Measurements from ENCODE around the gene IL16. TPM values are rescaled to one million over a fixed set of nuclear protein-coding genes. Genes with fewer than 3 reads are reported as not detected.

Gene IL16
- polyA plus RNA-seq, 2 of the 4 experiments (the other 2 are of a cell fraction): 0.09 TPM; not detected in 1

DNA sequence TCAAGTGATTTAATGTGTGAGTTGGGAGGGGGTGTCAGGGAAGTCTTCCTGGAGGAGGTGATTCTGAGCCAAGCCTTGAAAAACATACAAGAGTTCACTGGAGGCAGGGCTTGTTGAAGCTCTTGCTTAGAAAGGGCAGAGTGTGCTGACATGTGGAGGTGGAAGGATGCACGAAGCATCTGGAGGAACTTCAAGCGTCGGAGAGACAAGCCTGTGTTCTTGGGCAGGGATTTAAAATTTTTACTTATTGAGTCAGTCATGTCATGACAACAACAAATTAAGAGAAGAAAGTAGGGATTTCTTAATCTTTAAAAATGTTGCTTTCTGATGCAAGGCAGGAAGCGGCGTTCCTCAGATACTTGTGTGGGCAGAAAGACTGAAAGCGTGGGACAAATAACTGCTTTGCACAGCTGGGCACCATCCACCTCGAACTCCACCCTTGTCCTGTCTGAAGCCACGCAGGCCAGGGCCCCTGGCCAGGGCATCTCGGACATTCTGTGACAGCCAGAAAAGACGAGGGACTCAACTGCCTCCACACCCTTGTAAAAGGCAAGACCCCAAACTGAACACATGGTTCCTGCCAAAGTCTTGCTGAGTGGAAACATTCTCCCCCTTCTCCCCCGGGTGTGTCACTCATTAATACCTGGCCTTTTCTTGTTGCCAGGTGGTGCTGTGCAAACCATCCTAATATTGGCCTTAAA lies 6.9 kb upstream of the IL16 start:
- no peak for DNase-seq (ENCODE audit: low read depth in 1 of 2, low spot score in 1 of 2)
- Histone ChIP-seq H3K4me3 (no peak overlapping the region), H3K27ac (no peak overlapping the region), H3K9me3 (no peaks in the 10 kb centered on the region), H3K4me2 (no peak overlapping the region), H3K4me1 (no peaks in the 10 kb centered on the region)
- no peak for ATAC-seq
- 7% methylated on average over 11 of the region's 11 CpGs for WGBS (ENCODE audit: missing lambda C conversion rate)
- no peak for FAIRE-seq
- CTCF ChIA-PET: interaction anchor here (0.6 to 2.8 kb wide), 4 partner anchors 34 to 669 kb away, joined by 3 to 13 read pairs (median 3); no protein-coding TSS in a partner anchor
- POLR2A ChIA-PET: no interaction called here
- TF ChIP-seq TFCP2L1 (CRISPR knock-in tag; IDR thresholded peaks at IDR 0.05) (no peak), KDM5A (IDR thresholded peaks at IDR 0.05) (no peak), GATA3 (IDR thresholded peaks at IDR 0.05; ENCODE audit: borderline replicate concordance) (no peak), POLR2A (IDR thresholded peaks at IDR 0.05; ENCODE audit: low read length) (no peak), MAFK (IDR thresholded peaks at IDR 0.05; ENCODE audit: partially characterized antibody) (no peak), FOSL2 (IDR thresholded peaks at IDR 0.05) (no peak), FOSL2 (CRISPR knock-in tag; IDR thresholded peaks at IDR 0.05) (no peak)
- TF ChIP-seq, protein P1, sequence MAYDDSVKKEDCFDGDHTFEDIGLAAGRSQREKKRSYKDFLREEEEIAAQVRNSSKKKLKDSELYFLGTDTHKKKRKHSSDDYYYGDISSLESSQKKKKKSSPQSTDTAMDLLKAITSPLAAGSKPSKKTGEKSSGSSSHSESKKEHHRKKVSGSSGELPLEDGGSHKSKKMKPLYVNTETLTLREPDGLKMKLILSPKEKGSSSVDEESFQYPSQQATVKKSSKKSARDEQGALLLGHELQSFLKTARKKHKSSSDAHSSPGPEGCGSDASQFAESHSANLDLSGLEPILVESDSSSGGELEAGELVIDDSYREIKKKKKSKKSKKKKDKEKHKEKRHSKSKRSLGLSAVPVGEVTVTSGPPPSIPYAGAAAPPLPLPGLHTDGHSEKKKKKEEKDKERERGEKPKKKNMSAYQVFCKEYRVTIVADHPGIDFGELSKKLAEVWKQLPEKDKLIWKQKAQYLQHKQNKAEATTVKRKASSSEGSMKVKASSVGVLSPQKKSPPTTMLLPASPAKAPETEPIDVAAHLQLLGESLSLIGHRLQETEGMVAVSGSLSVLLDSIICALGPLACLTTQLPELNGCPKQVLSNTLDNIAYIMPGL (CRISPR knock-in tag; IDR thresholded peaks at IDR 0.05; ENCODE audit: borderline replicate concordance): no peak
- TF ChIP-seq, protein P2, sequence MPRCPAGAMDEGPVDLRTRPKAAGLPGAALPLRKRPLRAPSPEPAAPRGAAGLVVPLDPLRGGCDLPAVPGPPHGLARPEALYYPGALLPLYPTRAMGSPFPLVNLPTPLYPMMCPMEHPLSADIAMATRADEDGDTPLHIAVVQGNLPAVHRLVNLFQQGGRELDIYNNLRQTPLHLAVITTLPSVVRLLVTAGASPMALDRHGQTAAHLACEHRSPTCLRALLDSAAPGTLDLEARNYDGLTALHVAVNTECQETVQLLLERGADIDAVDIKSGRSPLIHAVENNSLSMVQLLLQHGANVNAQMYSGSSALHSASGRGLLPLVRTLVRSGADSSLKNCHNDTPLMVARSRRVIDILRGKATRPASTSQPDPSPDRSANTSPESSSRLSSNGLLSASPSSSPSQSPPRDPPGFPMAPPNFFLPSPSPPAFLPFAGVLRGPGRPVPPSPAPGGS (IDR thresholded peaks at IDR 0.05): no peak
- TF ChIP-seq, protein P3, sequence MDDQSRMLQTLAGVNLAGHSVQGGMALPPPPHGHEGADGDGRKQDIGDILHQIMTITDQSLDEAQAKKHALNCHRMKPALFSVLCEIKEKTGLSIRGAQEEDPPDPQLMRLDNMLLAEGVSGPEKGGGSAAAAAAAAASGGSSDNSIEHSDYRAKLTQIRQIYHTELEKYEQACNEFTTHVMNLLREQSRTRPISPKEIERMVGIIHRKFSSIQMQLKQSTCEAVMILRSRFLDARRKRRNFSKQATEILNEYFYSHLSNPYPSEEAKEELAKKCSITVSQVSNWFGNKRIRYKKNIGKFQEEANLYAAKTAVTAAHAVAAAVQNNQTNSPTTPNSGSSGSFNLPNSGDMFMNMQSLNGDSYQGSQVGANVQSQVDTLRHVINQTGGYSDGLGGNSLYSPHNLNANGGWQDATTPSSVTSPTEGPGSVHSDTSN (IDR thresholded peaks at IDR 0.05): no peak

DNA sequence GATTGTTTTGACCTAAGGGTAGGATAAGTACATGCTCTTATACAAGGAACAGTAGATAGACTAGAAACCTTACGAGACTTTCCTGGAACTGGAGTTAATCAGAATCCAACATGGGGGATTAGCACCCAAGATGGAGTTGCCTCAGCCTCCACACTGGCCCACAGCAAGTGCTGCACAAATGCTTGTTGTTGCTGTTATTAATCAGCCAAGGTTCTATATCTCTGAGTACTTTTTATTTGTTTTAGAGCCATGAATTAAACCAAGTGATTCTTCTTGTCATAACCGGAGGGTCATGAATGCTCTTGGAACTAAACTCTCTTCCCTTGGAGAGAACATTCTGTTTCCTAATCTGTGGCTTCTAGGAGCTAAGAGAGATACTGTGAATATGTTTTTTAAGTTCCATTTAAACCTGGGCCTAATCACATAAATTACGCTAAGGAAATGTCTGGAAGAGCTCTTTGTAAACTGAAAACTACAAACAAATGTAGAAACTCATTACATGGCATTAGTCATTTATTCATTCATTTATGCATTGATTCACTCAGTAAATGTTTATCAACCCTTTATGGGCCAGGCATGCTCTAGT lies 5.7 kb upstream of the IL16 start:
- Histone ChIP-seq H3K4me3 (no peak overlapping the region), H3K27ac (no peak overlapping the region), H3K4me2 (no peak overlapping the region), H3K9me3 (no peaks in the 10 kb centered on the region), H3K4me1 (no peaks in the 10 kb centered on the region)
- whole genome bisulfite sequencing (ENCODE audit: missing lambda C conversion rate): 26% methylated on average over 3 of the region's 3 CpGs
- no peak for ATAC-seq
- ChIA-PET CTCF (interaction anchor here (0.8 to 2.8 kb wide), 3 partner anchors 10 to 75 kb away, joined by 3 to 13 read pairs (median 3); no protein-coding TSS in a partner anchor), POLR2A (no interaction called here)
- no peak for FAIRE-seq
- TF ChIP-seq HOXA7 (CRISPR knock-in tag; IDR thresholded peaks at IDR 0.05): no peak
- DNase-seq (ENCODE audit: low read depth in 1 of 2, low spot score in 1 of 2): no peak

DNA sequence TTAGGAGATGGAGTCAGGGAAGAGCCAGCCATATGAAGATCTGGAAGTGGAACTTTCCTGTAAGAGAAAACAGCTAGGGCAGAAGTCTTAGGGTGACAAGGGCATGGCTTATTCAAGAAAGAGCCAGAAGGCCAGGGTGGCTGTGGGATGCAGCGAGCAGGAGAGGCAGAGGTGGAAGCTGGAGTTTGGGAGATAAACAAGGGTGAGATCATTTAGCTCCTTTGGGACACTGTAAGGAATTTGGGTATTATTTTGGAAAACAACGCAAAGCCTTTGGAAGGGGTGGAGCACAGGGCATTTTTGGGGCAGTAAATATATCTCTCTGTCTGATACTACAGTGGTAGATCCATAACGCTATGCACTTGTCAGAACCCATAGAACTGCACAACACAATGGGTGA lies 5.0 kb upstream of the IL16 start:
- no peak for DNase-seq (ENCODE audit: low read depth in 1 of 2, low spot score in 1 of 2)
- WGBS (ENCODE audit: missing lambda C conversion rate): 16% methylated on average over 3 of the region's 3 CpGs
- Histone ChIP-seq H3K4me2 (no peak overlapping the region), H3K4me1 (no peaks in the 10 kb centered on the region), H3K4me3 (no peak overlapping the region), H3K27ac (no peak overlapping the region), H3K9me3 (no peaks in the 10 kb centered on the region)
- TF ChIP-seq MAZ (IDR thresholded peaks at IDR 0.05; ENCODE audit: borderline replicate concordance, low read depth, low read length): no peak
- TF ChIP-seq JUNB (IDR thresholded peaks at IDR 0.05): no peak
- TF ChIP-seq ZNF302 (CRISPR knock-in tag; IDR thresholded peaks at IDR 0.05): no peak
- no peak for TF ChIP-seq EHF (CRISPR knock-in tag; IDR thresholded peaks at IDR 0.05)
- no peak for TF ChIP-seq TP53 (CRISPR knock-in tag; IDR thresholded peaks at IDR 0.05)
- no peak for TF ChIP-seq HOXB13 (CRISPR knock-in tag; IDR thresholded peaks at IDR 0.05; ENCODE audit: low read depth)
- TF ChIP-seq HOXA7 (CRISPR knock-in tag; IDR thresholded peaks at IDR 0.05): no peak
- no peak for TF ChIP-seq CBX2 (IDR thresholded peaks at IDR 0.05; ENCODE audit: borderline replicate concordance, low read depth)
- no peak for TF ChIP-seq PHF8 (IDR thresholded peaks at IDR 0.05; ENCODE audit: borderline replicate concordance, low read depth)
- no peak for TF ChIP-seq NPAS2 (CRISPR knock-in tag; IDR thresholded peaks at IDR 0.05; ENCODE audit: borderline replicate concordance)
- TF ChIP-seq, protein P4, sequence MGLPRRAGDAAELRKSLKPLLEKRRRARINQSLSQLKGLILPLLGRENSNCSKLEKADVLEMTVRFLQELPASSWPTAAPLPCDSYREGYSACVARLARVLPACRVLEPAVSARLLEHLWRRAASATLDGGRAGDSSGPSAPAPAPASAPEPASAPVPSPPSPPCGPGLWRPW (IDR thresholded peaks at IDR 0.05): no peak
- POLR2A ChIA-PET: interaction anchor here (0.5 kb wide), 1 partner anchor 11 kb away, joined by 3 read pairs; no protein-coding TSS in a partner anchor
- FAIRE-seq: no peak
- CTCF ChIA-PET: interaction anchor here (0.6 to 1.2 kb wide), 3 partner anchors 11 to 75 kb away, joined by 3 read pairs; no protein-coding TSS in a partner anchor
- no peak for ATAC-seq
